H1 (cell line): ENCODE data around the gene MLYCD.

Experiments
- EP300 ChIP-seq, 2 experiments: IDR thresholded peaks; 1 replicate in 1 of 2; 2 replicates in 1 of 2; pipeline ENCODE4 v1.6.1; 2011 to 2012; ENCODE audit warnings: low read depth in 2 of 2, low read length in 2 of 2, mild to moderate bottlenecking in 2 of 2, borderline replicate concordance in 1 of 2, inconsistent platforms in 1 of 2, moderate library complexity in 1 of 2
- JUND ChIP-seq: IDR thresholded peaks from 2 replicates; pipeline ENCODE4 v1.6.1; 2011; ENCODE audit warnings: mild to moderate bottlenecking, improper control_type of control experiment, low read length
- KDM1A ChIP-seq: fragments of 200-600, 300-600 bp; sonication (generic); IDR thresholded peaks from 2 replicates; pipeline ENCODE4 v1.7.1; 2016; ENCODE audit warnings: mild to moderate bottlenecking, low read length, borderline replicate concordance
- NANOG ChIP-seq: IDR thresholded peaks from 2 replicates; pipeline ENCODE4 v1.6.1; 2011; ENCODE audit warnings: low read length, low read depth, mild to moderate bottlenecking, inconsistent platforms; ENCODE audit not compliant: insufficient read depth, poor library complexity, severe bottlenecking
- NRF1 ChIP-seq: IDR thresholded peaks from 2 replicates; pipeline ENCODE4 v1.6.1; 2011; ENCODE audit warnings: mild to moderate bottlenecking, low read depth, low read length, improper control_type of control experiment
- TEAD4 ChIP-seq: IDR thresholded peaks from 2 replicates; pipeline ENCODE4 v1.6.1; 2012; ENCODE audit warnings: low read depth, low read length, inconsistent platforms, mixed read lengths
- TF ChIP-seq, protein P1 (sequence below), 3 experiments: IDR thresholded peaks; 1 replicate in 2 of 3; 2 replicates in 1 of 3; pipeline versions ENCODE4 v1.5.1 to v1.6.1; 2011; ENCODE audit warnings: low read length in 3 of 3, mild to moderate bottlenecking in 3 of 3, inconsistent platforms in 2 of 3, low read depth in 1 of 3, moderate library complexity in 1 of 3; ENCODE audit not compliant: insufficient read depth in 1 of 3; ENCODE audit errors: control extremely low read depth in 1 of 3

DNA sequence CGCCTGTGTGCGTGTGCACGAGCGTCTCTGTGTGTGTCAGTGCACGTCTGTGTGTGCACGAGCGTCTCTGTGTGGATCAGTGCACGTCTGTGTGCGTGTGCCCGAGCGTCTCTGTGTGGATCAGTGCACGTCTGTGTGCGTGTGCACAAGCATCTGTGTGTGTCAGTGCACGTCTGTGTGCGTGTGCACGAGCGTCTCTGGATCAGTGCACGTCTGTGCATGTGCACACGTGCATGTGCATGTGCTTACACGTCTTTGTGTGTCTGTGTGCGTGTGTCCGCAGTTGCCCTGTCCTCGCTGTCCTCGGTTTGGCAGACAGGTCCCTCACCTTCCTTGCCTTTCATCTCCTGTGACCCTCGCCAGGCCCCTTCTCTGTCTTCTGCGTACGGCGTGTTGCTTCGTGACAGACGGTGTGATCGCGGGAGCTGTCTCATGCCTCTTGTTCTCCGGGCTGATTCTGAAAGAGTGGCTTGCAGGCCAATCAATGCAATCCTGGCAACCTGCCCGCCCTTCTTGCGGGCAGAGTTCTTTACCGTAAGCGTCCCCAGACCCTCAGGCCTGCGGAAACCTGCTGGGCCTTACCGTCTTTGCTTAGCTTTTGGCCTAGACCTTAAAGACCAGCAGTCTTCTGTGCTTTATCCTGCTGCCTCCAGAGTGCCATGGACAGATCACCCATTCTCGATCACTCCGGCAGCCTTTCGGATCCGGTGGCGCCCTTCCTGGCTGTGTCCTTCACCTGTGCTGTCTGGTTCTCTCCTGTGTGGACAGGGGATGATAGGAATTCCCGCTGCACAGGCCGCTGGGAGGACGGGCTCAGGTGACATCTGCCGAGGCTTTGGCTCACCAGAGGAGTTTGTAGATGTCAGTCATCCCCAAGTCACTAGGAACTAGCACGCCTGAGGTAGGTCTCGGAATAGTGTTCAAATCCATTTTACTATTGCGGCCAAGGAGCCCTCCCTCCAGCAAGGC lies 18.5 kb downstream of the MLYCD start:
- TF ChIP-seq KDM1A (no peak), NRF1 (no peak), JUND (no peak), EP300 (IDR thresholded peaks at IDR 0.05; ENCODE audit: borderline replicate concordance in 1 of 2, low read depth in 2 of 2, low read length in 2 of 2) (no peak), NANOG (no peak), TEAD4 (no peak)
- TF ChIP-seq, protein P1, sequence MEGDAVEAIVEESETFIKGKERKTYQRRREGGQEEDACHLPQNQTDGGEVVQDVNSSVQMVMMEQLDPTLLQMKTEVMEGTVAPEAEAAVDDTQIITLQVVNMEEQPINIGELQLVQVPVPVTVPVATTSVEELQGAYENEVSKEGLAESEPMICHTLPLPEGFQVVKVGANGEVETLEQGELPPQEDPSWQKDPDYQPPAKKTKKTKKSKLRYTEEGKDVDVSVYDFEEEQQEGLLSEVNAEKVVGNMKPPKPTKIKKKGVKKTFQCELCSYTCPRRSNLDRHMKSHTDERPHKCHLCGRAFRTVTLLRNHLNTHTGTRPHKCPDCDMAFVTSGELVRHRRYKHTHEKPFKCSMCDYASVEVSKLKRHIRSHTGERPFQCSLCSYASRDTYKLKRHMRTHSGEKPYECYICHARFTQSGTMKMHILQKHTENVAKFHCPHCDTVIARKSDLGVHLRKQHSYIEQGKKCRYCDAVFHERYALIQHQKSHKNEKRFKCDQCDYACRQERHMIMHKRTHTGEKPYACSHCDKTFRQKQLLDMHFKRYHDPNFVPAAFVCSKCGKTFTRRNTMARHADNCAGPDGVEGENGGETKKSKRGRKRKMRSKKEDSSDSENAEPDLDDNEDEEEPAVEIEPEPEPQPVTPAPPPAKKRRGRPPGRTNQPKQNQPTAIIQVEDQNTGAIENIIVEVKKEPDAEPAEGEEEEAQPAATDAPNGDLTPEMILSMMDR (IDR thresholded peaks at IDR 0.05; ENCODE audit: control extremely low read depth in 1 of 3, insufficient read depth in 1 of 3, low read depth in 1 of 3, low read length in 3 of 3) = no peak
